C4-2B (cell line): ENCODE data around the gene SAMD15.

Source experiments
- ZFX ChIP-seq: fragments of 450-650 bp; IDR thresholded peaks from 2 replicates; pipeline ENCODE4 v1.6.1; 2017
- TF ChIP-seq, protein P1 (sequence below): fragments of 450-650 bp; conservative IDR thresholded peaks from 2 replicates; pipeline ENCODE4 v1.5.1; 2017; ENCODE audit warnings: mild to moderate bottlenecking

- TF ChIP-seq, protein P1, sequence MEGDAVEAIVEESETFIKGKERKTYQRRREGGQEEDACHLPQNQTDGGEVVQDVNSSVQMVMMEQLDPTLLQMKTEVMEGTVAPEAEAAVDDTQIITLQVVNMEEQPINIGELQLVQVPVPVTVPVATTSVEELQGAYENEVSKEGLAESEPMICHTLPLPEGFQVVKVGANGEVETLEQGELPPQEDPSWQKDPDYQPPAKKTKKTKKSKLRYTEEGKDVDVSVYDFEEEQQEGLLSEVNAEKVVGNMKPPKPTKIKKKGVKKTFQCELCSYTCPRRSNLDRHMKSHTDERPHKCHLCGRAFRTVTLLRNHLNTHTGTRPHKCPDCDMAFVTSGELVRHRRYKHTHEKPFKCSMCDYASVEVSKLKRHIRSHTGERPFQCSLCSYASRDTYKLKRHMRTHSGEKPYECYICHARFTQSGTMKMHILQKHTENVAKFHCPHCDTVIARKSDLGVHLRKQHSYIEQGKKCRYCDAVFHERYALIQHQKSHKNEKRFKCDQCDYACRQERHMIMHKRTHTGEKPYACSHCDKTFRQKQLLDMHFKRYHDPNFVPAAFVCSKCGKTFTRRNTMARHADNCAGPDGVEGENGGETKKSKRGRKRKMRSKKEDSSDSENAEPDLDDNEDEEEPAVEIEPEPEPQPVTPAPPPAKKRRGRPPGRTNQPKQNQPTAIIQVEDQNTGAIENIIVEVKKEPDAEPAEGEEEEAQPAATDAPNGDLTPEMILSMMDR, result no peak
- TF ChIP-seq ZFX, result no peak
These were observed 46.2 kb downstream of the SAMD15 start, which contains the start of gene NOXRED1 for GRCh38 chr14:77423423-77423822.
